ENCODE results near the gene PKP1. TPM values are rescaled to one million over a fixed set of nuclear protein-coding genes. Genes with fewer than 3 reads are reported as not detected.

Gene PKP1
- total RNA-seq, 3 donors from 2014 or later, result 0.96 to 22.5 (median 12.1) TPM

GRCh38 chr1:201268604-201269151 lies 14.6 kb upstream of the PKP1 start:
- no peak overlapping the region for H3K4me3 ChIP-seq
- no peak for DNase-seq (ENCODE audit: low spot score in 2 of 2)
- TF ChIP-seq POLR2A (IDR thresholded peaks at IDR 0.05) (no peak), CTCF (IDR thresholded peaks at IDR 0.05) (no peak), POLR2AphosphoS5 (IDR thresholded peaks at IDR 0.05) (no peak)
- H3K4me1 ChIP-seq, result no peaks in the 10 kb centered on the region
- no peaks in the 10 kb centered on the region for H3K9me3 ChIP-seq
- intact Hi-C loops (cut with DNase I; ENCODE audit: low total_unique reads), result loop anchor here (2.0 kb wide), 1 partner anchor 72 kb away; no protein-coding TSS in a partner anchor
- no peak overlapping the region for H3K27ac ChIP-seq
- no peaks in the 10 kb centered on the region for H3K27me3 ChIP-seq
- H3K36me3 ChIP-seq, result no peaks in the 10 kb centered on the region

GRCh38 chr1:201269281-201269680 lies 14.0 kb upstream of the PKP1 start:
- no peak overlapping the region for H3K4me3 ChIP-seq
- no peaks in the 10 kb centered on the region for H3K9me3 ChIP-seq
- no peaks in the 10 kb centered on the region for H3K36me3 ChIP-seq
- H3K27me3 ChIP-seq, result no peaks in the 10 kb centered on the region
- H3K4me1 ChIP-seq, result no peaks in the 10 kb centered on the region
- TF ChIP-seq CTCF (IDR thresholded peaks at IDR 0.05) (no peak), POLR2A (IDR thresholded peaks at IDR 0.05) (no peak), POLR2AphosphoS5 (IDR thresholded peaks at IDR 0.05) (no peak)
- no peak overlapping the region for H3K27ac ChIP-seq
- no peak for DNase-seq (ENCODE audit: low spot score in 2 of 2)
- intact Hi-C loops (cut with DNase I; ENCODE audit: low total_unique reads), result loop anchor here (2.0 kb wide), 1 partner anchor 72 kb away; no protein-coding TSS in a partner anchor

- TF ChIP-seq CTCF (IDR thresholded peaks at IDR 0.05), result no peak
- no peak for TF ChIP-seq POLR2A (IDR thresholded peaks at IDR 0.05)
- TF ChIP-seq POLR2AphosphoS5 (IDR thresholded peaks at IDR 0.05), result no peak
- Histone ChIP-seq H3K36me3 (no peaks in the 10 kb centered on the region), H3K4me3 (no peak overlapping the region), H3K27me3 (no peaks in the 10 kb centered on the region), H3K27ac (no peak overlapping the region), H3K4me1 (no peaks in the 10 kb centered on the region), H3K9me3 (no peaks in the 10 kb centered on the region)
- DNase-seq (ENCODE audit: low spot score in 2 of 2), result no peak
- intact Hi-C loops (cut with DNase I; ENCODE audit: low total_unique reads), result loop anchor here (2.0 kb wide), 1 partner anchor 71 kb away; no protein-coding TSS in a partner anchor
These were observed 13.4 kb upstream of the PKP1 start for GRCh38 chr1:201269900-201270410.

GRCh38 chr1:201270616-201271390 lies 12.5 kb upstream of the PKP1 start:
- TF ChIP-seq CTCF (IDR thresholded peaks at IDR 0.05), result no peak
- TF ChIP-seq POLR2AphosphoS5 (IDR thresholded peaks at IDR 0.05), result no peak
- no peak for TF ChIP-seq POLR2A (IDR thresholded peaks at IDR 0.05)
- Histone ChIP-seq H3K9me3 (no peaks in the 10 kb centered on the region), H3K4me1 (no peaks in the 10 kb centered on the region), H3K4me3 (no peak overlapping the region), H3K27ac (no peak overlapping the region), H3K36me3 (no peaks in the 10 kb centered on the region), H3K27me3 (no peaks in the 10 kb centered on the region)
- DNase-seq (ENCODE audit: low spot score in 2 of 2), result no peak
- intact Hi-C loops (cut with DNase I; ENCODE audit: low total_unique reads), result no loop called here

- no peaks in the 10 kb centered on the region for H3K4me1 ChIP-seq
- no peaks in the 10 kb centered on the region for H3K9me3 ChIP-seq
- TF ChIP-seq POLR2A (IDR thresholded peaks at IDR 0.05) (no peak), CTCF (IDR thresholded peaks at IDR 0.05) (no peak), POLR2AphosphoS5 (IDR thresholded peaks at IDR 0.05) (no peak)
- no peak for DNase-seq (ENCODE audit: low spot score in 2 of 2)
- no peaks in the 10 kb centered on the region for H3K36me3 ChIP-seq
- H3K27me3 ChIP-seq, result no peaks in the 10 kb centered on the region
- no peak overlapping the region for H3K27ac ChIP-seq
- intact Hi-C loops (cut with DNase I; ENCODE audit: low total_unique reads), result no loop called here
- no peak overlapping the region for H3K4me3 ChIP-seq
These were observed 10.5 kb upstream of the PKP1 start for GRCh38 chr1:201272799-201273198.
